NCI-H2196 (cell line): Measurements from ENCODE around the gene HIRIP3.
"Not testable (repeated sequence)": the region's sequence is repeated elsewhere in the genome, so short reads cannot be mapped to it uniquely, and the experiment has no call there.

Source experiments
- DNase-seq: peaks from one replicate; lab custom pipeline; 2025; ENCODE audit not compliant: unreplicated experiment; lab: John Stamatoyannopoulos, UW

HIRIP3 gene, protein sequence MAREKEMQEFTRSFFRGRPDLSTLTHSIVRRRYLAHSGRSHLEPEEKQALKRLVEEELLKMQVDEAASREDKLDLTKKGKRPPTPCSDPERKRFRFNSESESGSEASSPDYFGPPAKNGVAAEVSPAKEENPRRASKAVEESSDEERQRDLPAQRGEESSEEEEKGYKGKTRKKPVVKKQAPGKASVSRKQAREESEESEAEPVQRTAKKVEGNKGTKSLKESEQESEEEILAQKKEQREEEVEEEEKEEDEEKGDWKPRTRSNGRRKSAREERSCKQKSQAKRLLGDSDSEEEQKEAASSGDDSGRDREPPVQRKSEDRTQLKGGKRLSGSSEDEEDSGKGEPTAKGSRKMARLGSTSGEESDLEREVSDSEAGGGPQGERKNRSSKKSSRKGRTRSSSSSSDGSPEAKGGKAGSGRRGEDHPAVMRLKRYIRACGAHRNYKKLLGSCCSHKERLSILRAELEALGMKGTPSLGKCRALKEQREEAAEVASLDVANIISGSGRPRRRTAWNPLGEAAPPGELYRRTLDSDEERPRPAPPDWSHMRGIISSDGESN

DNA sequence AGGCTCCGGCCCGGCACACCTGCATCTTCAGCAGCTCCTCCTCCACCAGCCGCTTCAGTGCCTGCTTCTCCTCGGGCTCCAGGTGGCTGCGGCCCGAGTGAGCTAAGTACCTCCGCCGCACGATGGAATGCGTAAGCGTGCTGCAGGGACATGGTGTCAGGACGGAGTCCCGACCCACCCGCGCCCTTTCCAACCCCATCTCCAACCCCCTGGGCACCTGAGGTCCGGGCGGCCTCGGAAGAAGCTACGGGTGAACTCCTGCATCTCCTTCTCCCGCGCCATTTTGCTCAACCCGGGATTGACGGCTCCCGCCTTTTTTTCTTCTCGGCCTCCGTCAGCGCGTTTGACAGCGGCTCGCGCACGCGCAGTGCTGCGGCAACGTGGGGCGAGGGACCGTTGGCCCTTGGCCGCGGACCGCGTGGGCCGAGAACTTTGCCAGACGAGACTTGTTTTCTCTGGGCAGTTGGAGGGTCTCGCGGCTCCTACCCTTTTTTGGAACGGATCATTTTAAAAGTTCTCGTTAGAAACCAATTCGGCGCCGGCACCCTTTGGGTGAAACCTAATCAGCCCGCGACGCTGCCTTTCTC lies at the start of gene HIRIP3:
HIRIP3 (minus strand) TSS at position 294 of the 587 bp plus-strand sequence; CDS start at position 282, 12 bp downstream.
- DNase-seq: peak; percentile 92

DNA sequence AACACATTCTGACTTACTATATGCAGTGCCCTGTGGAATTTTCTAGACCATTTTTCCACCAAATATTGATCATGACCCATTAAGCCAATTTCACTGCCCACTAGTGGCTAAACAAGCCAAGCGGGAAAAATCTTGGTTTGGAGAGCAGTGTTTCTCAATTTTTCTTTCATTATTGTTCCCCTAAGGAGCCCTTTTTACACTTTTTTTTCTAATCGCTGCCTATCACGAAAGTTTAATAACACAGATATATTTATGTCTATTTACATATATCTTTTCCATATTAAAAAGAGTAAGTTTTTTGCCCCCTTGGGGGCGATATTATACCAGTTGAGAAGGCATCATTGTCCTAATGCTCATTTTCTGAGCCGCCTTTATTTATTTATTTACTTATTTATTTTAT lies 46.4 kb upstream of the HIRIP3 start:
- peak; percentile 40 for DNase-seq

DNA sequence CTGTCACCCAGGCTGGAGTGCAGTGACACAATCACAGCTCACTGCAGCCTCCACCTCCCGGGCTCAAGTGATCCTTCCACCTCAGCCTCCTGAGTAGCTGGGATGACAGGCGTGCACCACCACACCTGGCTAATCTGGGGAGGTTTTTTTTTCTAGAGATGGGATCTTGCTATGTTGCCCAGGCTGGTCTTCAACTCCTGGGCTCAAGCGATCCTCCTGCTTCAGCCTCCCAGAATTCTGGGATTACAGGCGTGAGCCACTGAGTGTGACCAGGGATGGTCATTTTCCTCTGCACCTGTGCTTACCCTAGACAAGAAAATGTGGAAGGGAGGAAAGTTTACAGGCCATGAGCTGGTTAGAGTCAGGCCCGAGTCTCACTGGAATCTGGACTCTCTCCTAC lies 45.3 kb upstream of the HIRIP3 start:
- not testable (repeated sequence) for DNase-seq

DNA sequence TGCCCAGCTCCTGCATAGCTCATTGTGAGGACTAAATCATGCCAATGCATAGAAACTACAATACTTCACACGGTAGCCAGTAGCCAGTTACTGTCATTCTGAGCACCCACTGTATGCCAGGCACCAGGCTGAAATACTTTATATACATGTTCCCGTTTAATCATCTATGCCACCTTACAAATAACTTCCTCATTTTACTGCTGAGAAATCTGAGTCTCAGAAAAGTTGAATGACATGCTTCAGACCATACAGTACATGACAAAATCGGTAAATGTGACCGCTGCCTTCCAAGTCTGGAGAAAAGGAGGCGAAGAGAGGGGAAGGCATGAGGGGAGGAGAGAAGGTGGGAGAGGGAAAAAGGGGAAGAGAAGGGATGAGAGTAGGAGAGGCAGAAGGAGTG lies 44.8 kb upstream of the HIRIP3 start:
- DNase-seq: no peak

DNA sequence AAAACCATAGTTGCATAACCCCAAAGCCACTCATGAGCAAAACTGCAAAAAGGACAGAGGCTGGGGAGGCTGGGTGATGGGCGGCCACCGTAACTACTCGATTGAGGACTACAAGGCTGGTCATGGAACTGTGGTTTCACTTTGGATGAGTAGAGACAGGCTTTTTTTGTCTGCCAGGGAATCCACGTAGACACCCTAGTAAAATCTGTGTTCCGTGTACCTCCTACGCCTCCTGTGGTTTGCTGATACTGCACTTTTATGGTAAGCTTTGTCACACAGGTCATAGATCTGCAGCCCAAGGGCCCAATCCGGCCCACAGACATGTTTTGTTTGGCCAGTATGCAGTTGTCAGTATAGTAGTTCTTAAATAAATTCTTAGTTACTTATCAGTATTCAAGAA lies 37.9 kb upstream of the HIRIP3 start:
- DNase-seq: no peak

DNA sequence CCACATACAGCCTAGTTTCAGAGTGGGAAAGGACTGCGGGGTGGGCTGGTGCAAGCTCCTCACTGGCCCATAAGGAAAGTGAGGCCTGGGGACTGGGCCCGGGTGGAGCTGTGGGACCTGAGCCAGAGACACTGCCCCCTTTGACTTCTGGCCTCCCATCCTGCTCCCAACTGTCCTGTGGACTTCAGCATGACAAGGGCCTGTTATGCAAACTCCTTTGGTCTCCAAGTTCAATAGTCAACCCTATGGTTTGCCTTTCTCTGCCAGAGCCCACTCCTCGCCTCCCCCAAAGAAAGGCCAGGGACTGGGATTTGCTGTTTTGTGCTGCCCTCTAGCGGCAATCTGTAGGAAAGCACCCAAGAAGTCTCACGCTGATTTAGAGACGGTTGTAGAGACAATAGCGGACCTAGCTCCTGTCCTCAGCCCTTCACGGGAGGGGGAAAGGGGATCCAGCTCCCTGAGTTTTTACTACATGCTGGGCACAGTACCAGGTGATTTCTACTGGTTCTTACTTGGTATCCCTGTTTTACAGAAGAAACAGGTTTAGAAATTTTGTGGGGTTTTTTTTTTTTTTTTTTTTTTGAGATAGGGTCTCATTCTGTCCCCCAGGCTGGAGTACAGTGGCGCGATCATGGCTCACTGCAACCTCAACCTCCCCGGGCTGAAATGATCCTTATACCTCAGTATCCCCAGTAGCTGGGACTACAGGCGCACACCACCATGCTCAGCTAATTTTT lies 36.8 kb upstream of the HIRIP3 start:
- peak; percentile 77 for DNase-seq

DNA sequence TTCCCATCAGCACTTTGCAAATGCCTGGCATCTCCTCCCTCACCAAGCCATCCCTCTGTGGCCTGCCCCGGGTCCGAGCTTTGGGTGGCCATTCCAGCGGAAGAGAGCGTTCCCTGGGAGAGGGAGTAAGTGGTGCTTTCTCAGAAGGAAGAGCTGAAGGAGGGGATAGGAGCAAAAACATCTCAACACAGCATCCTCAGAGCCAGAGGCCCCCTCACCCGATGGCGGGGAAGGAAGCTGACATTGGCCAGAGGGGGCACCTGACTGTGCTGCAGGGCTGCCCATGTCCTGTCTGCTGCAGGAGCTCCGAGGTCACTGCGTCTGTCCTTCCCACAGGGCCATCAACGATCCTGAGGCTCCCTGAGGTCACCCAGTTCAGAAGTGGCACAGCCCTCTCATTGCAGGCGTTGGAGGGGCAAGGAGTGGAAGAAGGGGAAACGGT lies 36.1 kb upstream of the HIRIP3 start:
- DNase-seq: no peak

DNA sequence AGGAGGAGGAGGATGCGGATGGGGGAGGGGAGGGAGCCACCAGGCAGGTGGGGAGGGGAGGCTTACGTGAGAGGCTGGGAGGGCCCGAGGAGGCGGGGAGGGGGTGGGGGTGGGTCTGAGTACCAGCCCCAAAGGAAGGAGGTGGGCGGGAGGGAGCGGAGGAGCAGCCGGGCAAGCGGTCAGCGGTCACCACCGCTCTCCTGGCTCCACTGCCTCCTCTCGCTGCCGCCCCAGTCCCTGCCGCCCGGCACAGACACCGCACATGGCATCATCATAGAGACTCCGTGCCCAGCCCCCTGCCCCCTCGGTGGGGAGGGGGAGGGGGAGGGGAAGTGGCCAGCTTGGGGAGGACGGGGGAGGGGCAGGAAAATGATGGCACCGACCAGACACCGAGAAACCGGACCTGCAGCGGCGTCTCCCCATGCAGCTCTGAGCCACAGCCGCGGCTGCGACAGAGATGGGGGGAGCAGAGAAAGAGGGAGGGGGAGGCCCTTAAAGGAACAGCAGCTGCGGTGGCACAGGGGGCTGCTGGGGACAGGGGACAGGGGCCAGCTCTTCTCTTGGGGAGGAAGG lies 35.5 kb upstream of the HIRIP3 start, which contains the start of gene TLCD3B:
TLCD3B (minus strand) TSS at position 431 of the 573 bp plus-strand sequence. CDS start 744 bp downstream, outside the sequence.
- no peak for DNase-seq

DNA sequence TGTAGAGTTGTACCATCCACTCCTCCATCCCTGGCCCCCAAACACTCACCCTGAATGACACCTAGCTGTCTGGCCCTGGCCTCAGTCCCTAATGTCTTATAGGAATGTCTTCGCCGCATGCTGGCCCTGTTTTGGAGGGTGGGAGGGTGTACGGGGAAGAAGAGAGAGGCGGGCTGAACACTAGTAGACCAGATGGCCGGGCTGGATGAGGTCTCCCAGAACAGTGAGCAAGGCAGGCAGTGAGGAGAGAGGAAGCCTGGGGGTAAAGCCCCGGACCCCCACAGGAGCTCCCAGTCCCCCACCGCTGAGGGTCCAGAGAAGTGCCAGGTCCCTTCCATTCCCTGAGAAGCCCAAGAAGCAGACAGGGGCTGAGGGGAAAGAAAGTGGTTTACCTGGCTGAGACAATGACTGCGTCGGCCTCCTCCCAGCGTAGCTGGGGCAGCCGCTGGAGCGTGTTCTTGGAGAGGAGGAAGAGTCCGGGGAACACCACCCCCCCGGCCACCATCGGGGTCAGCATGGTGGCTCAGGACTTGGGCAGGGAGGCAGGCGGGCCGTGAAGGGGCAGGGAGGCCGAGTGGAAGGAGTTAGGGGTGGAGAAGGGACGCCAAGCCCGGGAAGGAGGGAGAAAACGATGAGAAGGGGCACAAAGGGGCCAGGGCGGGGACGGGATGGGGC lies 34.7 kb upstream of the HIRIP3 start:
- DNase-seq: no peak

DNA sequence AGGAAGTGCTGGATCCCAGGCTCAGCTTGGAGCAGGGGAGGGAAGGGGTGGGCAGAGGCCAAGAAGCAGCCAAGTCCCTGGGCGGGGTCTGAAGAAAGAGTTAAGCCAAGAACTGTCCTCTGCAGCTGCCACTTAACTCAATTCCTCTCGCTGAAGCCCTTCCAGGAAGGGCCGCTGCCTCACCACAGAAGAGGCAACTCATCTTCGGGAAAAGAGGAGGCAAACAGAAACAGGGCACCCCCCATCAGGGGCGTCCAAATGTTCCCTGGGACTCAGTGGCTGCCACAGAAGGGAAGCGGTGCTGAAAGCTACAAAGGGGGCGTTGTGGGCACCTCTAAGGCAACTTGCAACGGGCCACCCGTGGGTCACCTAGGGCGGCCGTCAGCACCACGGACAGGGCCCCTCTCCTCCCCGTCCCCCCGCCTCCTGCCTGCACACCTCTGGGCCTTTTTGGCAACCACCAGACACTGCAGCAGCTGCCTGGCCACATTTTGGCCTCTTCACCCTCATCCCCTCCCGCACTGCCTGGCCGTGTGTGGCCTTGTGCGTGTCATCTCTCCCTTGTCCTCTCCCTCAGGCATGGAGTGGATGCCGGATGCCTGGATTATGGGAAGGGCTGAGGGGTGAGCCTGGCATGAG lies 33.1 kb upstream of the HIRIP3 start:
- no peak for DNase-seq

DNA sequence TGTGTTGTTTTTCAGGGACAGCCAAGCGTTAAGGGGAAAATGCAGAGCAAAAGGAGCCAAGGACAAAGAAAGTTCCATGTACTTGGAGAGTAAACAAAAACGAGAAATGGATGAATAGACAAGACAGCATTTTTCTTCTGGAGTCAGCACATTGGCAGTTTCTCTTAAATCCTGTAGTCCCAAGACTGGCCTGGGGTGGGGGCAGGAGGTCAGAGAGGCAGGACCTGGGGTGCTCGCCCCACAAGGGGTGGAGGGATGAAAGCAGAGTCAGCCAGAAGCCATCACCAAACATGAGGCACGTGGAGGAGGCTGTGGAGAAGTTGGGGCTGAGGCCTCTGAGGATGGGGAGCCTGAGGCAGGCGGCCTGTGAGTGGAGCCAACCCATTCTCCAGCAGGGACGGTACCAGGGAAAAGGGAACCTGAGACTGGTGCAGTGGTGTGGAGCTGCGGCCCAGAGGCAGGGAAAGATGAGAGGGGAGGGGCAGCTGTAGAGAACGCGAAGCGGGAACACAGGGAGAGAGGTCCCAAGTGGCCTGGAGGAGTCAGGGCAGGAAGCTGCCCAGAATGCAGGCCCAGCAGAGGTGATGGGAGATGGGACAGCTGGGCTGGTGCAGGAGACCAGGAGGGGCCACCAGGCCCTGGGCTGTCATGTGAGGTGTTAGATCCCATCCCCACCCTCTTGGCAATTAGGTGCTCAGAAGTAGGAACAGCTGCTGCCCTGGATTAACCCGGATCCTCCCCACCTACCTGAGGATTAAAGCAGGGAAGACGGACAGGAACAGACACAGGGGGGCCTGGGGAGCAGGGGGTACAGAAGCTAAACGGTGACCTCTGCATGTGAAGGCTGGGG lies 32.4 kb upstream of the HIRIP3 start:
- DNase-seq: no peak

DNA sequence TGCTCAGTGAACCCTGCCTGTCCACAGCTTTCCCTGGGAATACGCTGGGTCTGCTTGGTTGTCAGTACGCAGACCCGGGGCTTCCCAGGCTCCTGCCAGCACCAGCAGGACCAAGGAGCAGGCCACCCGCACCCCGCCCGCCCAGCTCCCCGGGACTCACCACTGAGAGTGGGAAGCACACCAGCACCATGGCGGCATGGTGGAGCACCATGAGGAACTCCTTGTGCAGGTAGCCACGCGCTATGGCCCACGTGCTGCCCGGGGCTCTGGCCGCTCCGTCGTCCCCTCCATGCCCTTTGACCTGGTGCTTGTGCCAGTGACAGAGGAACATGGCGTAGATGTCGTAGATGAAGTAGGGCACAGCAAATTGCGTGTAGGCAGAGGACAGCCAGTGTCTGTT lies 31.0 kb upstream of the HIRIP3 start:
- no peak for DNase-seq

DNA sequence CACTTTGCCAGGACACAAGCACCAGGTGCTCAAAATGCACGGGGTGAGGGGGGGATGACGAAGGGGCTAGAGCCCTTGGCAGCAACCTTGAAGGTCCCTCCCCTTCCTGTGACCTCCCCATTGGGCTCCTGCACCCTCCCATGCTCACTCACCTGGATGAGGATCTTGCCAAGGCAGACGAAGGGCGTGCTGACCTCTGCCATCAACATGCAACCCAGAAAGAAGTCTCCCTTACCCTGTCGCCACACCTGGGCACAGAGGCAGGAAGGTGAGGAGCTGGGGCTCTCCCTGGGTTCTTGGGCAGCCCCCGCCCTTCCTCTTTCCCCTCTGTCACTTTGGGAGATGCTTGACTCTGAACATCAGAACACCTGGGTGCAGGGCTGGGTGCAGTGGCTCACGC lies 30.2 kb upstream of the HIRIP3 start:
- DNase-seq: no peak

DNA sequence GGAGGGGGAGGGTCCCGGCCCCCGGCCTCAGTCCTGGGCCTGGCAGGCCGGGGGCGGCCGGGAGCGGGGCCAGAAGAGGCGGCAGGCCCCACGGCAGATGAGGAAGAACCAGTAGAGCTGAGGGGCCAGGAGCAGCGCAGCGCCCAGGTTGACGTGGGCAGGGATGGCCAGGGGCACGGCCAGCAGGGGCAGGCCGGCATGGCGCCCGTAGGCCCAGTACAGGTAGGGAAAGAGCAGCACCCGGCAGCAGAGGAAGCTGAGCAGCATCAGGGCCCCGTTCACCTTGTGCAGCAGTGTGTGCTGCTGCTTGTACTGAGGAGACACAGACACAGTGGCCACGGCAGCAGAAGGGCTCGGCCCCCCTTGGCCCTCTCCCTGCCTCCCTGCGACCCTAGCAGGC lies 29.7 kb upstream of the HIRIP3 start:
- DNase-seq: no peak

DNA sequence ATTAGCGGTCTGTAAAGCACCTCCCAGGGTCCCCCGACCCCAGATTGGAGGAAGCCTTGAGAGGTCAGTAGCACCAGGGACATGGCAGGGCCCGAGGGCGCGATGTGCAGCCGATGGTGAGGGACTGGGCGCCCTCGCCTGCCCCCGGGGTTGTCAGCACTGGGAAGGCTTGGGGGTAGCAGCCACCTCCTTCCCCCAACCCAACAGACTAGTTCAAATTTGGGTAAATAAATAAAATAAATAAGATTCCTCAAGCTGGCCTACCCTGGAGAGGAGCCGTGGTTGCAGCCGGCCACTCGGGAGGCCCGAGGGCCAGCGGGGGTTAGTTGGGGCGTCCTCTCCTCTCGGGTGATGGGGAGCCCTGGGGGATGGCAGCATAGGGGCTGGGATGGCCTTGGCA lies 29.0 kb upstream of the HIRIP3 start:
- no peak for DNase-seq

DNA sequence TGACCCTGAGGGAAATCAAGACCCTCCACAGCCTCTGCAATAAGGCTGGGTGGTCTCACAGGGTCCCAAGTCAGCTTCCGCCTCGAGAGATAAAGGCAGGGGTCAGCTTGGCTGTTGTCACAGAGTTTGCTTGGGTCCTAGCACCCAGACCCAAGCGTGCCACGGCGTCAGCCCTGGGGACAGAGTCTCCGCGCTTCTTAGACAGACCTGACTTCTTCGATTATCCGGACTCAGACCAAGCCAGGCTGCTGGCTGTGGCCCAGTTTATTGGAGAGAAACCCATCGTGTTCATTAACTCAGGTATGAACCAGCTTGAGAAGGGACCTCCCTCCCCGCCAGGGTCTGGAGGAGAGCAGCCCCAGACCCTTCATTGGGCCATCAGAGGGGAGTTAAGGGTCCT lies 28.2 kb upstream of the HIRIP3 start:
- DNase-seq: no peak

DNA sequence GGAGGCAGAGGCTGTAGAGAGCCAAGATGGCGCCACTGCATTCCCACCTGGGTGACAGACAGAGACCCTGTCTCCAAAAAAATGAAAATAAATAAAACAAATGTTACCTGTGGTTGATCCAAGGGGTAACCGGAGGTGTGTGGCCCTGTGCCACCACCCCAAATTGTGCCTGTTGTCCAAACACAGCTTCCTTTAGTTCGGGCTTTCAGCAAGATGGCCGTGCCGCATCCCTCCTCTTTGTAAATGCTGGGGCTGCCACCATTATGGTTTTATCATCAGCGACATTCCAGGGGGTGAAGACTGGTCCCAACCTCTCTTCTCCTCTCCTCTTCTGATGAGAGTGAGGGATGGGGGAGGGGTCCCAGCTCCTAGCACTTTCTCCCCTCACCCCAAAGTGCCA lies 27.5 kb upstream of the HIRIP3 start, which contains the start of gene C16orf92:
C16orf92 (plus strand) TSS at position 312 of the 400 bp plus-strand sequence. CDS start 143 bp downstream, outside the sequence.
- DNase-seq: no peak

DNA sequence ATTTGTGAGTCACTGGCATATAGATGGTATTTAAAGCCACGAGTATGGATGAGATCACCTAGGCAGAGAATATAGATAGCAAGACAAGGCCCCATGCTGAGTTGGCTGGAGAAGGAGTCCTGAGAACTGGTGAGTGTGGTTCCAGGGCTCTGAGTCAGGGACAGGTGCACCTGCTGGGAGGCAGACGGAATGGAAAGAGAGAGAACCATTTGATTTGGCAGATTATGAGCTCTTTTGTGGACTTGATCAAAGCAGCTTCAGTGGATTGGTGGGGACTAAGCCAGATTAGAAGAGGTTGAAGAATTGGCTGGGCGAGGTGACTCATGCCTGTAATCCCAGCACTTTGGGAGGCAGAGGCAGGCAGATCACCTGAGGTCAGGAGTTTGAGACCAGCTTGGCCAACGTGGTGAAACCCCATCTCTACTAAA lies 23.3 kb upstream of the HIRIP3 start:
- peak; percentile 37 for DNase-seq

DNA sequence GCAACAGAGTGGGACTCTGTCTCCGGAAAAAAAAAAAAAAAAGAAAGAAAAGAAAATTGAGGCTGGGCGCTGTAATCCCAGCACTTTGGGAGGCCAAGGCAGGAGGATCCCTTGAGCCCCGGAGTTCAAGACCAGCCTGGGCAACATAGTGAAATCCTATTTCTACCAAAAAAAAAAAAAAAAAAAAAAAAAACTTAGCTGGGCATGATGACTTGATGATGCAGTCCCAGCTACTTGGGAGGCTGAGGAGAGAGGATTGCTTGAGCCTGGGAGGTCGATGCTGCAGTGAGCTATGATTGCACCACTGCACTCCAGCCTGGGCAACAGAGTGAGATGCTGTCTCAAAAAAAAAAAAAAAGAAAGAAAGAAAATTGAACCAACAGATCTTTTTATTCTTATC lies 22.5 kb upstream of the HIRIP3 start:
- not testable (repeated sequence) for DNase-seq
